Stimulated activated CD8-positive, alpha-beta memory T cell treated with anti-CD3 and anti-CD28 coated beads, Interleukin-2, amount 100 ng/mL, for 48 hours (primary cell): ENCODE measurements around the gene CROCC2.

Source experiments
- DNase-seq, 2 donors: peaks; one replicate each; pipeline ENCODE4 v3.0.0-alpha.2; 2020; ENCODE audit warnings: low read depth in 2 of 2

CROCC2 gene

GRCh38 chr2:240905176-240905781, 857 bp upstream of the CROCC2 start:
- DNase-seq: no peak

GRCh38 chr2:240906911-240907590, 915 bp downstream of the CROCC2 start:
- no peak for DNase-seq

GRCh38 chr2:240909216-240909974, 3.3 kb downstream of the CROCC2 start:
- DNase-seq: no peak

GRCh38 chr2:240911641-240912265, 5.6 kb downstream of the CROCC2 start:
- no peak for DNase-seq

- DNase-seq: no peak
These were observed 7.0 kb downstream of the CROCC2 start for GRCh38 chr2:240912878-240913809.

GRCh38 chr2:240913810-240914644, 7.9 kb downstream of the CROCC2 start:
- peak; percentile 54 to 60 for DNase-seq

GRCh38 chr2:240914645-240915525, 8.7 kb downstream of the CROCC2 start:
- no peak for DNase-seq

GRCh38 chr2:240915526-240916341, 9.6 kb downstream of the CROCC2 start:
- DNase-seq: no peak

GRCh38 chr2:240916571-240917008, 10.5 kb downstream of the CROCC2 start:
- DNase-seq: no peak

GRCh38 chr2:240917009-240917683, 11.0 kb downstream of the CROCC2 start:
- no peak for DNase-seq

- DNase-seq: no peak
These were observed 11.6 kb downstream of the CROCC2 start for GRCh38 chr2:240917684-240918257.

GRCh38 chr2:240918258-240919091, 12.3 kb downstream of the CROCC2 start:
- no peak for DNase-seq

- no peak for DNase-seq
These were observed 13.1 kb downstream of the CROCC2 start for GRCh38 chr2:240919161-240919781.

- no peak for DNase-seq
These were observed 13.9 kb downstream of the CROCC2 start for GRCh38 chr2:240919786-240920782.

GRCh38 chr2:240920783-240921231, 14.7 kb downstream of the CROCC2 start:
- no peak for DNase-seq
